SK-N-SH (cell line): ENCODE data around the gene RANBP10. TPM values are rescaled to one million over a fixed set of nuclear protein-coding genes. Genes with fewer than 3 reads are reported as not detected.

ENCODE experiments used
- CTCF ChIA-PET: fragments of 300-600, 350-600 bp; formaldehyde crosslinking; extraction: SDS; loops from one replicate; lab custom pipeline; 2021; lab: Yijun Ruan, JAX
- POLR2A ChIA-PET: fragments of 350-600 bp; sonication (Branson Sonifier 250); formaldehyde crosslinking; extraction: SDS; loops from one replicate; lab custom pipeline; 2020; ENCODE audit warnings: antibody characterized with exemption, inconsistent platforms; lab: Yijun Ruan, JAX
- DNase-seq: peaks from one replicate; pipeline ENCODE4 v3.0.0; 2012
- H2AFZ ChIP-seq: fragments of 200-600 bp; sonication (generic); 2 replicates; pipeline ENCODE4 v1.8.1; 2016; ENCODE audit warnings: antibody characterized with exemption, mild to moderate bottlenecking, low read depth
- H3F3A ChIP-seq: fragments of 200-600 bp; sonication (generic); replicated peaks from 2 replicates; pipeline ENCODE3; 2016; ENCODE audit warnings: antibody characterized with exemption, mild to moderate bottlenecking; ENCODE audit not compliant: insufficient read depth
- H3K27ac ChIP-seq, 2 experiments: fragments of 200-500 bp in 1 of 2; fragments of 200-600 bp in 1 of 2; sonication (Bioruptor generic) in 1 of 2; sonication (generic), shearing (Covaris generic) in 1 of 2; 2 replicates each; pipeline versions ENCODE4 v1.5.1 to v1.6.1; 2014 to 2016; ENCODE audit warnings: low read depth in 2 of 2, inconsistent platforms in 1 of 2, low read length in 1 of 2, mild to moderate bottlenecking in 1 of 2, mixed read lengths in 1 of 2
- H3K27me3 ChIP-seq: fragments of 200-600 bp; sonication (generic), shearing (Covaris generic); 2 replicates; pipeline ENCODE4 v1.6.1; 2016; ENCODE audit warnings: mixed run types; ENCODE audit not compliant: insufficient read depth
- H3K36me3 ChIP-seq, 2 experiments: fragments of 200-500 bp in 1 of 2; fragments of 200-600 bp in 1 of 2; sonication (Bioruptor generic) in 1 of 2; sonication (generic) in 1 of 2; replicated peaks in 1 of 2; 2 replicates each; pipeline versions ENCODE3 to v1.5.1; 2014 to 2016; ENCODE audit warnings: low read length in 1 of 2, mild to moderate bottlenecking in 1 of 2; ENCODE audit not compliant: insufficient read depth in 2 of 2, control insufficient read depth in 1 of 2
- H3K4me1 ChIP-seq, 2 experiments: fragments of 200-500 bp in 1 of 2; fragments of 200-600 bp in 1 of 2; sonication (Bioruptor generic) in 1 of 2; sonication (generic), shearing (Covaris generic) in 1 of 2; 2 replicates each; pipeline versions ENCODE4 v1.5.1 to v1.6.1; 2014 to 2016; ENCODE audit warnings: low read depth in 1 of 2, low read length in 1 of 2, mixed run types in 1 of 2; ENCODE audit not compliant: insufficient read depth in 2 of 2, control insufficient read depth in 1 of 2
- H3K4me2 ChIP-seq: fragments of 200-600 bp; sonication (generic), shearing (Covaris generic); 2 replicates; pipeline ENCODE4 v1.6.1; 2017; ENCODE audit warnings: mixed run types
- H3K4me3 ChIP-seq, 2 experiments: fragments of 200-500 bp in 1 of 2; fragments of 200-600 bp in 1 of 2; sonication (Bioruptor generic) in 1 of 2; sonication (generic), shearing (Covaris generic) in 1 of 2; 2 replicates each; pipeline versions ENCODE4 v1.5.1 to v1.8.1; 2014 to 2016; ENCODE audit warnings: low read depth in 2 of 2, inconsistent platforms in 1 of 2, low read length in 1 of 2, mild to moderate bottlenecking in 1 of 2, mixed read lengths in 1 of 2, moderate library complexity in 1 of 2
- H3K79me2 ChIP-seq: fragments of 200-600 bp; sonication (generic); 2 replicates; pipeline ENCODE4 v1.8.1; 2017; ENCODE audit warnings: mild to moderate bottlenecking; ENCODE audit not compliant: insufficient read depth
- H3K9ac ChIP-seq: fragments of 200-600 bp; sonication (generic); 2 replicates; pipeline ENCODE4 v1.6.1; 2017; ENCODE audit warnings: mixed run types
- H3K9me2 ChIP-seq: fragments of 200-600 bp; sonication (generic); 2 replicates; pipeline ENCODE4 v1.6.1; 2017; ENCODE audit warnings: mixed run types
- H3K9me3 ChIP-seq: fragments of 200-600 bp; sonication (generic); 2 replicates; pipeline ENCODE4 v1.6.1; 2017; ENCODE audit warnings: mixed run types, mild to moderate bottlenecking, moderate library complexity
- H4K20me1 ChIP-seq: fragments of 200-600 bp; sonication (generic); 2 replicates; pipeline ENCODE4 v1.6.1; 2017; ENCODE audit warnings: mild to moderate bottlenecking, mixed run types; ENCODE audit not compliant: insufficient read depth
- CHD2 ChIP-seq: fragments of 150-350 bp; IDR thresholded peaks from 2 replicates; pipeline ENCODE4 v1.6.1; 2018; ENCODE audit warnings: low read length; ENCODE audit not compliant: partially characterized antibody
- FOXJ3 ChIP-seq: sonication (generic); formaldehyde crosslinking; IDR thresholded peaks from 2 replicates; pipeline ENCODE4 v1.5.1; 2020; ENCODE audit warnings: mild to moderate bottlenecking, missing genetic modification reagents
- FOXM1 ChIP-seq: IDR thresholded peaks from 2 replicates; pipeline ENCODE4 v1.4.0; 2012; ENCODE audit warnings: low read depth, mild to moderate bottlenecking
- GABPA ChIP-seq: IDR thresholded peaks from 2 replicates; pipeline ENCODE4 v1.4.0; 2012; ENCODE audit warnings: low read depth, mild to moderate bottlenecking
- MEF2A ChIP-seq: IDR thresholded peaks from 2 replicates; pipeline ENCODE4 v1.4.0; 2012; ENCODE audit warnings: low read depth, borderline replicate concordance
- NFIC ChIP-seq: IDR thresholded peaks from 2 replicates; pipeline ENCODE4 v1.4.0; 2012; ENCODE audit warnings: borderline replicate concordance
- RAD21 ChIP-seq: IDR thresholded peaks from 2 replicates; pipeline ENCODE4 v1.6.1; 2012; ENCODE audit warnings: mild to moderate bottlenecking, low read length
- RCOR1 ChIP-seq: fragments of 150-350 bp; IDR thresholded peaks from 2 replicates; pipeline ENCODE4 v1.6.1; 2017; ENCODE audit warnings: antibody characterized with exemption, low read length
- RFX5 ChIP-seq: IDR thresholded peaks from 2 replicates; pipeline ENCODE4 v1.6.1; 2012; ENCODE audit warnings: mild to moderate bottlenecking, improper control_type of control experiment, low read length
- SIN3A ChIP-seq: IDR thresholded peaks from 2 replicates; pipeline ENCODE4 v1.6.1; 2012; ENCODE audit warnings: low read depth, mild to moderate bottlenecking, low read length, moderate library complexity, borderline replicate concordance
- SMC3 ChIP-seq: IDR thresholded peaks from 2 replicates; pipeline ENCODE4 v1.6.1; 2012; ENCODE audit warnings: low read depth, low read length, improper control_type of control experiment
- TEAD4 ChIP-seq: IDR thresholded peaks from 2 replicates; pipeline ENCODE4 v1.4.0; 2012; ENCODE audit warnings: mild to moderate bottlenecking, borderline replicate concordance; ENCODE audit not compliant: insufficient read depth
- WGBS: methylation state at CpG from one replicate; pipeline ENCODE4 v1.1.6; 2017; ENCODE audit warnings: low lambda C conversion rate; 5-methylcytosine and 5-hydroxymethylcytosine counted together
- polyA plus RNA-seq, 3 experiments: library from polyadenylated mRNA; depleted of rRNA; stranded (reverse); fragments of >200 nt; gene quantifications; 2 replicates each; pipeline ENCODE4 v1.2.3, GENCODE V29; 2012
- TF ChIP-seq, protein P1 (sequence below): fragments of 150-350 bp; IDR thresholded peaks from 2 replicates; pipeline ENCODE4 v1.6.1; 2017; ENCODE audit warnings: antibody characterized with exemption, low read length, low read depth, borderline replicate concordance
- TF ChIP-seq, protein P2 (sequence below): fragments of 150-350 bp; IDR thresholded peaks from 2 replicates; pipeline ENCODE4 v1.6.1; 2016; ENCODE audit warnings: mild to moderate bottlenecking, low read depth, low read length
- TF ChIP-seq, protein P3 (sequence below): IDR thresholded peaks from 2 replicates; pipeline ENCODE4 v1.4.0; 2012; ENCODE audit warnings: low read depth, borderline replicate concordance

Gene RANBP10
- polyA plus RNA-seq, 1 of the 3 experiments (the other 2 are of a cell fraction) = 12.1 TPM

DNA sequence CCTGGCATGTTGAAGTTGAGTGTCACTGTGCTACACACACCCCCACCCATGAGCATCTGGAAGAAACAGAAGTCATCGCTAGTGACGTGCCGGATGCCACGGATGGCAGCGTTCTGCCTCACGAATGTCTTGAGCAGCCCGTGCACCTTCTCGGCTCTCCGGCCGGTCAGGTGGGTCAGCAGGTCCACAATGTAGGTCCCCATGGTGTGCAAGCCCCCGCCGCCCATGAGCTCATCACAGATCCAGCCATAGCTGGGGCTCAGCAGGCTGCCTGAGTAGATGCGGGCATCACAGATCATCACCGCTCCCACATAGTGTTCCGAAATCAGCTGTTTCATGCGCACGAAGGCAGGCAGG, 130.8 kb downstream of the RANBP10 start:
- H3K36me3 ChIP-seq = peaks cover 5 to 10% of the 10 kb centered on the region in 2 experiments
- DNase-seq = no peak
- H3K27ac ChIP-seq = no peak overlapping the region
- no peaks in the 10 kb centered on the region for H4K20me1 ChIP-seq
- peaks cover 15 to 26% of the 10 kb centered on the region in 2 experiments; a peak in 2 of 4 replicates for H3K4me1 ChIP-seq
- no peak overlapping the region for H3K4me3 ChIP-seq
- no peak overlapping the region for H3K9ac ChIP-seq
- no peaks in the 10 kb centered on the region for H3K9me2 ChIP-seq
- H3K9me3 ChIP-seq = no peaks in the 10 kb centered on the region
- 97% methylated on average over 6 of the region's 17 CpGs for WGBS
- no peak overlapping the region for H3K4me2 ChIP-seq
- H3F3A ChIP-seq = no peaks in the 10 kb centered on the region
- no peak overlapping the region for H2AFZ ChIP-seq
- no peak for TF ChIP-seq SIN3A
- no peak for TF ChIP-seq MEF2A
- TF ChIP-seq FOXJ3 (CRISPR knock-in tag) = no peak
- no peak for TF ChIP-seq RFX5
- no peak for TF ChIP-seq RAD21
- no peak for TF ChIP-seq NFIC
- no peak for TF ChIP-seq SMC3
- TF ChIP-seq, protein P1, sequence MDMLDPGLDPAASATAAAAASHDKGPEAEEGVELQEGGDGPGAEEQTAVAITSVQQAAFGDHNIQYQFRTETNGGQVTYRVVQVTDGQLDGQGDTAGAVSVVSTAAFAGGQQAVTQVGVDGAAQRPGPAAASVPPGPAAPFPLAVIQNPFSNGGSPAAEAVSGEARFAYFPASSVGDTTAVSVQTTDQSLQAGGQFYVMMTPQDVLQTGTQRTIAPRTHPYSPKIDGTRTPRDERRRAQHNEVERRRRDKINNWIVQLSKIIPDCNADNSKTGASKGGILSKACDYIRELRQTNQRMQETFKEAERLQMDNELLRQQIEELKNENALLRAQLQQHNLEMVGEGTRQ = no peak
- TF ChIP-seq, protein P2, sequence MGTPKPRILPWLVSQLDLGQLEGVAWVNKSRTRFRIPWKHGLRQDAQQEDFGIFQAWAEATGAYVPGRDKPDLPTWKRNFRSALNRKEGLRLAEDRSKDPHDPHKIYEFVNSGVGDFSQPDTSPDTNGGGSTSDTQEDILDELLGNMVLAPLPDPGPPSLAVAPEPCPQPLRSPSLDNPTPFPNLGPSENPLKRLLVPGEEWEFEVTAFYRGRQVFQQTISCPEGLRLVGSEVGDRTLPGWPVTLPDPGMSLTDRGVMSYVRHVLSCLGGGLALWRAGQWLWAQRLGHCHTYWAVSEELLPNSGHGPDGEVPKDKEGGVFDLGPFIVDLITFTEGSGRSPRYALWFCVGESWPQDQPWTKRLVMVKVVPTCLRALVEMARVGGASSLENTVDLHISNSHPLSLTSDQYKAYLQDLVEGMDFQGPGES = no peak
- no peak for TF ChIP-seq TEAD4
- TF ChIP-seq FOXM1 = no peak
- no peak for TF ChIP-seq RCOR1
- TF ChIP-seq CHD2 = no peak
- no peak for TF ChIP-seq GABPA
- ChIA-PET CTCF (interaction anchor here (0.6 kb wide), 1 partner anchor 76 kb away, joined by 3 read pairs; no protein-coding TSS in a partner anchor), POLR2A (interaction anchor here (0.5 kb wide), 1 partner anchor 262 kb away, joined by 3 read pairs; no protein-coding TSS in a partner anchor)
- no peaks in the 10 kb centered on the region for H3K27me3 ChIP-seq
- H3K79me2 ChIP-seq = no peaks in the 10 kb centered on the region

DNA sequence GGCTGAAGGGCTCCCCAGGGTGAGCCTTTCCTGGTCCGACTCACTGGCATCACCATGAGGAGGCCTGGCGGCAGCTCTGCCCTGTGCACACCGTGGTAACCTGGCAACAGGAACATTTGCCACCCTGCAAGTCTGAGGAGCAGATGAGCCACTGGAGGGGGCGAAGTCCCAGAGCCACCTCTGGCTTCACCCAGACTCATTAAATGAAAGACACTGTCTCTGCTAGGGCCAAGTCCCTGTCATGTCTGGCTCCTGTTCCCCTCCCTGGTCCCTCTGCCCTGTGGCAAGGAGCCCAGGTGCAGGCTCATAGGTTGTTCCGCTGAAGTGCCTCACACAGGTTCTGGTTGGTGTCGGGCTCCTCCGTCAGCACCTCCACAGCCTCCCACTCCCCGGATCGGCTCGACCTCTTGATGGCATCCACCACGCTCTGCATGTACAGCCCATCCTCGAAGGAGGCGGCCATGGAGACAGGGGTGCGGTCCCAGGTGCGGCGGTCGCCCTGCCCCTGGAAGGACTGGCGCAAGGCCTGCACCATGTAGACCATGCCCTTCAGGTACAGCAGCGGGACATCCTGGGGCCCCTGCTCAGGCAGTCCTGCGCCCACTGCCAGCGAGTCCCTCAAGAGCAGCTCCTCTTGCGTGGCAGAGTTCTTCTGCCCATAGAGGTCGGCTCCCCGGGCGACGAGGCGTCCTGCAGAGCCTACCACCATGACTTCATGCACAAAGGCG, 131.3 kb downstream of the RANBP10 start:
- H2AFZ ChIP-seq = no peak overlapping the region
- H3K9me2 ChIP-seq = no peaks in the 10 kb centered on the region
- no peaks in the 10 kb centered on the region for H4K20me1 ChIP-seq
- TF ChIP-seq, protein P3, sequence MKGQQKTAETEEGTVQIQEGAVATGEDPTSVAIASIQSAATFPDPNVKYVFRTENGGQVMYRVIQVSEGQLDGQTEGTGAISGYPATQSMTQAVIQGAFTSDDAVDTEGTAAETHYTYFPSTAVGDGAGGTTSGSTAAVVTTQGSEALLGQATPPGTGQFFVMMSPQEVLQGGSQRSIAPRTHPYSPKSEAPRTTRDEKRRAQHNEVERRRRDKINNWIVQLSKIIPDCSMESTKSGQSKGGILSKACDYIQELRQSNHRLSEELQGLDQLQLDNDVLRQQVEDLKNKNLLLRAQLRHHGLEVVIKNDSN = no peak
- TF ChIP-seq GABPA (no peak), CHD2 (no peak)
- no peak overlapping the region for H3K9ac ChIP-seq
- H3K36me3 ChIP-seq = peaks cover 5 to 10% of the 10 kb centered on the region in 2 experiments
- ChIA-PET CTCF (interaction anchor here (0.6 to 6.3 kb wide), 4 partner anchors 77 to 154 kb away, joined by 3 to 40 read pairs (median 3); no protein-coding TSS in a partner anchor), POLR2A (no interaction called here)
- no peaks in the 10 kb centered on the region for H3K27me3 ChIP-seq
- WGBS = 93% methylated on average over 16 of the region's 28 CpGs
- no peaks in the 10 kb centered on the region for H3F3A ChIP-seq
- DNase-seq = no peak
- peaks cover 15 to 26% of the 10 kb centered on the region in 2 experiments; a peak in 2 of 4 replicates for H3K4me1 ChIP-seq
- peak overlapping the region in 1 of 2 experiments; percentile 8; a peak in 1 of 4 replicates for H3K27ac ChIP-seq
- H3K9me3 ChIP-seq = no peaks in the 10 kb centered on the region
- no peak overlapping the region for H3K4me2 ChIP-seq
- no peak overlapping the region for H3K4me3 ChIP-seq
- no peaks in the 10 kb centered on the region for H3K79me2 ChIP-seq
